ENCODE measurements around the gene EDC3.
"Not testable (repeated sequence)": the region's sequence is repeated elsewhere in the genome, so short reads cannot be mapped to it uniquely, and the experiment has no call there.

The EDC3 gene

GRCh38 chr15:74651242-74651741 is 44.5 kb downstream of the EDC3 start:
- no peak for DNase-seq (ENCODE audit: low read depth)

- DNase-seq (ENCODE audit: low read depth) = no peak
Observed at GRCh38 chr15:74648051-74648842, 47.6 kb downstream of the EDC3 start.

GRCh38 chr15:74646480-74646879 is 49.3 kb downstream of the EDC3 start:
- DNase-seq (ENCODE audit: low read depth) = no peak

- DNase-seq (ENCODE audit: low read depth) = no peak
Observed at GRCh38 chr15:74643665-74644204, 52.1 kb downstream of the EDC3 start.

- DNase-seq (ENCODE audit: low read depth) = no peak
Observed at GRCh38 chr15:74642734-74643664, 52.8 kb downstream of the EDC3 start.

- DNase-seq (ENCODE audit: low read depth) = no peak
Observed at GRCh38 chr15:74642348-74642733, 53.5 kb downstream of the EDC3 start.

GRCh38 chr15:74641151-74641550 is 54.7 kb downstream of the EDC3 start:
- no peak for DNase-seq (ENCODE audit: low read depth)

GRCh38 chr15:74636984-74637383 is 58.8 kb downstream of the EDC3 start:
- no peak for DNase-seq (ENCODE audit: low read depth)

GRCh38 chr15:74635228-74635627 is 60.6 kb downstream of the EDC3 start:
- no peak for DNase-seq (ENCODE audit: low read depth)

GRCh38 chr15:74633781-74634180 is 62.0 kb downstream of the EDC3 start:
- DNase-seq (ENCODE audit: low read depth) = no peak

GRCh38 chr15:74632601-74633000 is 63.2 kb downstream of the EDC3 start:
- DNase-seq (ENCODE audit: low read depth) = no peak

- DNase-seq (ENCODE audit: low read depth) = no peak
Observed at GRCh38 chr15:74631935-74632560, 63.8 kb downstream of the EDC3 start.

GRCh38 chr15:74631408-74631807 is 64.4 kb downstream of the EDC3 start:
- DNase-seq (ENCODE audit: low read depth) = no peak

- no peak for DNase-seq (ENCODE audit: low read depth)
Observed at GRCh38 chr15:74631087-74631385, 64.8 kb downstream of the EDC3 start.

- no peak for DNase-seq (ENCODE audit: low read depth)
Observed at GRCh38 chr15:74630284-74631086, 65.3 kb downstream of the EDC3 start.

- not testable (repeated sequence) for DNase-seq (ENCODE audit: low read depth)
Observed at GRCh38 chr15:74629696-74630095, 66.1 kb downstream of the EDC3 start.

- no peak for DNase-seq (ENCODE audit: low read depth)
Observed at GRCh38 chr15:74628949-74629348, 66.9 kb downstream of the EDC3 start.

- DNase-seq (ENCODE audit: low read depth) = no peak
Observed at GRCh38 chr15:74628199-74628598, 67.6 kb downstream of the EDC3 start.

- no peak for DNase-seq (ENCODE audit: low read depth)
Observed at GRCh38 chr15:74627766-74628165, 68.1 kb downstream of the EDC3 start.

GRCh38 chr15:74626752-74627692 is 68.8 kb downstream of the EDC3 start:
- no peak for DNase-seq (ENCODE audit: low read depth)

Data from GM04504 (cell line).